Keratinocyte (primary cell): Measurements from ENCODE around the gene AGPAT2.

ENCODE experiments used
- CTCF ChIP-seq, 3 experiments: IDR thresholded peaks in 1 of 3; conservative IDR thresholded peaks in 1 of 3; optimal IDR thresholded peaks in 1 of 3; 2 replicates in 2 of 3; 3 replicates in 1 of 3; pipeline versions ENCODE3 to v1.5.1; 2011; ENCODE audit warnings: low read length in 3 of 3, mild to moderate bottlenecking in 3 of 3, moderate library complexity in 2 of 3, control low read depth in 1 of 3, inconsistent platforms in 1 of 3; ENCODE audit not compliant: insufficient read depth in 2 of 3; ENCODE audit errors: extremely low read depth in 1 of 3
- EZH2 ChIP-seq: IDR thresholded peaks from one replicate; pipeline ENCODE4 v1.6.1; 2012; ENCODE audit warnings: inconsistent platforms, mild to moderate bottlenecking, low read length, moderate library complexity

GRCh38 chr9:136685790-136686533, 1.3 kb downstream of the AGPAT2 start:
- TF ChIP-seq CTCF (optimal IDR thresholded peaks at IDR 0.05 in 1 of 3, IDR thresholded peaks at IDR 0.05 in 1 of 3, conservative IDR thresholded peaks at IDR 0.05 in 1 of 3; ENCODE audit: extremely low read depth in 1 of 3, insufficient read depth in 2 of 3, low read length in 3 of 3): no peak
- no peak for TF ChIP-seq EZH2
